Astrocyte of the cerebellum (primary cell): ENCODE measurements around the gene RABAC1.
"Not testable (repeated sequence)": the region's sequence is repeated elsewhere in the genome, so short reads cannot be mapped to it uniquely, and the experiment has no call there.

Source experiments
- DNase-seq: peaks from one replicate; pipeline ENCODE4 v3.0.0-alpha.2; 2011; ENCODE audit warnings: low read depth
- H3K4me3 ChIP-seq: 2 replicates; pipeline ENCODE4 v1.5.1; 2011; ENCODE audit warnings: mild to moderate bottlenecking, low read depth, low read length, moderate library complexity
- CTCF ChIP-seq: IDR thresholded peaks from 2 replicates; pipeline ENCODE4 v1.5.1; 2012; ENCODE audit warnings: low read length, low read depth, moderate library complexity, mild to moderate bottlenecking; ENCODE audit errors: missing control alignments
- in situ Hi-C: cut with HindIII; loops from 2 replicates; pipeline ENCODE4 v1.10.0; 2017; ENCODE audit warnings: low sequenced_read_pairs

Gene RABAC1

GRCh38 chr19:41919948-41920712 is 39.0 kb downstream of the RABAC1 start:
- no peak overlapping the region for H3K4me3 ChIP-seq
- no peak for TF ChIP-seq CTCF
- no peak for DNase-seq
- in situ Hi-C loops: no loop called here

DNA sequence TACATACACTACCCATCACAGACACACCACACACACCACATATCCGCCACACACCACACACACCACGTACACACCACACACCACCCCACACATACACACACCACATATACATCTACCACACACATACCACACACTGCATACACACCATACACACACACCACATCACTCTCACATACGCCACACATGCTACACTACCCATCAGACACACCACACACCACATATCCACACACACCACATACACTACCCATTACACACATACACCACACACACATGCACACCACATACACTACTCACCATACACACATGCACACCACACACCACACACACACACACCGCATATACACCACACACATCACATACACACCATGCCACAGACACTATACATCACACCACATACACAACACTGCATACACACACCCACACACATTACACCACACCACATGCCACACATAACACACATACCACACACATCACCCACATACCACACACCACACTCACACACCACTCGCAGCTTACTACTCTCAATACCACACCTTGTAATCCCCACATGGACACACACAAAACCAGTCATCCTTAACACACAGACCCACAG is 40.4 kb downstream of the RABAC1 start:
- no peak for DNase-seq
- in situ Hi-C loops: no loop called here
- no peak for TF ChIP-seq CTCF
- H3K4me3 ChIP-seq: no peak overlapping the region

DNA sequence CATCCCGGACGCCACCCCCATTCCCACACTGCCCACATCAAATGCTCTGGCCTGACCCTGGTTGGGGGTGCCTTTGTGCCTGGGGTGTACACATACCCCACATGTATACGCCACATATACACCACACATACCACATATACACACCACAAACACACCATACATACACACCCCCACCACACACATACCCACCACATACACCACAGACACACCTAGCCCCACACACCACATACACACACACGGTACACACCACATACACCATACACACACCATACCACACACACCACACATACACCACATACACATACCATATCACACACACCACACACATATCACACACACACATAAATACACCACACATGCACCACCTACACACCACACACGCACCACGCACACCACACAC is 41.0 kb downstream of the RABAC1 start:
- DNase-seq: no peak
- in situ Hi-C loops: no loop called here
- TF ChIP-seq CTCF: no peak
- no peak overlapping the region for H3K4me3 ChIP-seq

DNA sequence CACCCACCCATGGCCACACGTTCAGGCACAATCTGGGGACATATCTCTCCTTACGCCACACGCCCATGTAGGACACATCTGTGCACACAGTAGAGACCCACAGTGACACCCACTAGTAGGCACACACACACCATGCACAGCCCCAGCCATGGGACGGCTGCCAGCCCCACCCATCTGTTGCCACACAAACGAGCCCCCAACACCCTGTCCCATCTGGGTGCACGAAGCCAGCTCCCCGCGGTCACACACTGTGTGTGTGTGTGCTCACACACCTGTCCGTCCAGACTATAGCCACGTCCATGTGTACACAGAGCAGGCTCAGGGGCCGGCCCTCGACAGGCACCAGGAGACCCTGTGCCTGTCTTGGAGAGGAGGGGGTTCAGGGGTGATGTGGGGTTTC is 41.4 kb downstream of the RABAC1 start:
- no peak for DNase-seq
- TF ChIP-seq CTCF: no peak
- H3K4me3 ChIP-seq: no peak overlapping the region
- in situ Hi-C loops: no loop called here

DNA sequence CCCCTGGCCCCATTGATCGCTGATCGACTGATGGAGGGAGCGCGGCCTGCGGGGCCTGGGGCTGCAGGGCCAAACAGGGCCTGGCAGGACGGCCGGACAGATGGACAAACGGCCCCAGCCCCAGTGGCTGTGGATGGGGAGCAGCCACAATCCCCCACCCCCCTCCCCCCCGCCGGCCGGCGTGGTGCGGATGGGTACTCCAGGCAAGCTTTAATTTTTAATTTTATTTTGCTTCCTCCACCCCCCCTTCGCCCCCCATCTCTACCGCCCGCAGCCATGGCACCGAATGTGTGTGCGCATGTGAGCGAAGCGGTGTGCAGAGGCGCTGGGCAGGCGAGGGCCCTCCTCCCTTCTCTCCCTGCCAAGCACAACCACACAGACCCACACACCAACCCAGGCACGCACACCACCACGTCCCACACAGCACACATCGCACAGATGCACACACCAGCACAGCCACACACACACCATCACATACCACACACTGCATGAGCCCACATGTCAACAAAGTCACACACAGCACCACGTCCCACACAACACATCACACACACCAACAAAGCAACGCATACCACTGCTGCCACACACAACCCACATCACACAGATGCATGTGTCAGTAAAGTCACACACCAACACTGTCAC is 43.2 kb downstream of the RABAC1 start:
- no peak overlapping the region for H3K4me3 ChIP-seq
- no peak for TF ChIP-seq CTCF
- no peak for DNase-seq
- in situ Hi-C loops: no loop called here

- no peak for TF ChIP-seq CTCF
- DNase-seq: no peak
- H3K4me3 ChIP-seq: no peak overlapping the region
- in situ Hi-C loops: no loop called here
These were observed 43.9 kb downstream of the RABAC1 start for GRCh38 chr19:41915021-41915775.

- H3K4me3 ChIP-seq, DNase-seq, in situ Hi-C loops: not testable (repeated sequence)
These were observed 44.7 kb downstream of the RABAC1 start for GRCh38 chr19:41914424-41914834.
